ENCODE measurements around the gene TXNL1. TPM values are rescaled to one million over a fixed set of nuclear protein-coding genes. Genes with fewer than 3 reads are reported as not detected.

Gene TXNL1
- total and polyA plus RNA-seq, 2 of the 8 experiments (the other 6 are each of a cell fraction or from before 2014, with no cell fraction given) = 35.1 to 85.8 TPM

DNA sequence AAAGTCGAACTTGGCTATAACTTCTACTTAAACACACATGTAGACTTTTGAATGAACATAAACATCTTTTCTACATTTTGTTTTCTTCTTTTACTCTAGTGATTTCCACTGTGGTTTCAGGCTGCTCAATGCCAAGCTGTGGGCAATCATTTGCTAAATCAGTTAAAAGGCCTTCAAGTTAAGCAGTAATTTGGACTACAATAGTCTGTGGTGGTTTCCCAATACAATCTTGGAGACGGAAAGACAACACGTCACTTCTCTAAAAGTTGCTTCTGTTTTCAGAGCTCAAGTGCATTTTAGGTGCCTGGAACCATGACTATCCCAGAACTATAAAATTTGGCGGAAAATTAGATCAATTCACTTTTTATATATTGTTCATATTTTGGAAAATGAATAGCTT lies 69.4 kb downstream of the TXNL1 start (continued):
- TF ChIP-seq CHD7 (IDR thresholded peaks at IDR 0.05; ENCODE audit: insufficient replicate concordance, low read length) (no peak), SIX5 (IDR thresholded peaks at IDR 0.05; ENCODE audit: low read depth, low read length) (no peak), RFX5 (IDR thresholded peaks at IDR 0.05; ENCODE audit: borderline replicate concordance, low read depth, low read length) (no peak), KDM5A (IDR thresholded peaks at IDR 0.05; ENCODE audit: low read length) (no peak), CHD2 (IDR thresholded peaks at IDR 0.05; ENCODE audit: low read length) (no peak)

Data from H1 (cell line).